DOHH2 (cell line): Measurements from ENCODE around the gene SELENOF.

Source experiments
- CTCF ChIP-seq: fragments of 200-600 bp; sonication (generic); IDR thresholded peaks from one replicate; pipeline ENCODE4 v1.5.1; 2014; ENCODE audit warnings: antibody characterized with exemption, mild to moderate bottlenecking, low read depth, low read length; ENCODE audit not compliant: poor library complexity, severe bottlenecking
- EZH2phosphoT487 ChIP-seq: fragments of 200-600 bp; sonication (generic); IDR thresholded peaks from 2 replicates; pipeline ENCODE4 v1.6.1; 2017; ENCODE audit warnings: borderline replicate concordance, mild to moderate bottlenecking, antibody characterized with exemption, low read length, moderate library complexity, mixed read lengths

- TF ChIP-seq CTCF (no peak), EZH2phosphoT487 (no peak)
Observed at GRCh38 chr1:86858524-86859261, 55.2 kb downstream of the SELENOF start.
